GM11168 (cell line): ENCODE results near the gene USP6.
"Not testable (repeated sequence)": the region's sequence is repeated elsewhere in the genome, so short reads cannot be mapped to it uniquely, and the experiment has no call there.

Experiments used
- in situ Hi-C: fragments of 300-500 bp; cut with MboI; formaldehyde crosslinking; loops from one replicate; pipeline ENCODE4 v1.12.0; 2022; ENCODE audit warnings: low sequenced_read_pairs; ENCODE audit not compliant: unreplicated experiment

Gene USP6

GRCh38 chr17:5183410-5183793 is 67.6 kb downstream of the USP6 start:
- in situ Hi-C loops, result no loop called here

GRCh38 chr17:5184288-5184687 is 68.5 kb downstream of the USP6 start:
- in situ Hi-C loops, result no loop called here

- in situ Hi-C loops, result no loop called here
Measured at GRCh38 chr17:5191541-5192417, 75.9 kb downstream of the USP6 start, which contains the start of gene ZNF594. ZNF594 (minus strand) TSS chr17:5191868; CDS start chr17:5184256, 7,612 bp downstream.

GRCh38 chr17:5194346-5194745 is 78.5 kb downstream of the USP6 start:
- in situ Hi-C loops, result no loop called here

GRCh38 chr17:5198472-5198871 is 82.6 kb downstream of the USP6 start:
- in situ Hi-C loops, result loop anchor here (5.0 kb wide), 1 partner anchor 39 kb away; no protein-coding TSS in a partner anchor

- in situ Hi-C loops, result no loop called here
Measured at GRCh38 chr17:5200360-5200759, 84.5 kb downstream of the USP6 start.

GRCh38 chr17:5201011-5201410 is 85.2 kb downstream of the USP6 start:
- in situ Hi-C loops, result no loop called here

GRCh38 chr17:5203178-5203907 is 87.5 kb downstream of the USP6 start:
- in situ Hi-C loops, result no loop called here

GRCh38 chr17:5203908-5204294 is 88.1 kb downstream of the USP6 start:
- in situ Hi-C loops, result no loop called here

- in situ Hi-C loops, result no loop called here
Measured at GRCh38 chr17:5209396-5209795, 93.6 kb downstream of the USP6 start.

- in situ Hi-C loops, result no loop called here
Measured at GRCh38 chr17:5210091-5210490, 94.3 kb downstream of the USP6 start.

- in situ Hi-C loops, result no loop called here
Measured at GRCh38 chr17:5210614-5211252, 94.9 kb downstream of the USP6 start.

- in situ Hi-C loops, result no loop called here
Measured at GRCh38 chr17:5211458-5211857, 95.6 kb downstream of the USP6 start.

- in situ Hi-C loops, result not testable (repeated sequence)
Measured at GRCh38 chr17:5217562-5217961, 101.7 kb downstream of the USP6 start.

GRCh38 chr17:5219536-5219935 is 103.7 kb downstream of the USP6 start:
- in situ Hi-C loops, result no loop called here

GRCh38 chr17:5220074-5220473 is 104.2 kb downstream of the USP6 start:
- in situ Hi-C loops, result no loop called here

- in situ Hi-C loops, result not testable (repeated sequence)
Measured at GRCh38 chr17:5221912-5222311, 106.1 kb downstream of the USP6 start.
